ENCODE measurements around the gene CRELD1. TPM values are rescaled to one million over a fixed set of nuclear protein-coding genes. Genes with fewer than 3 reads are reported as not detected.

Gene CRELD1
- total and polyA plus RNA-seq, 9 donors = 11.2 to 35.2 (median 29.0) TPM

DNA sequence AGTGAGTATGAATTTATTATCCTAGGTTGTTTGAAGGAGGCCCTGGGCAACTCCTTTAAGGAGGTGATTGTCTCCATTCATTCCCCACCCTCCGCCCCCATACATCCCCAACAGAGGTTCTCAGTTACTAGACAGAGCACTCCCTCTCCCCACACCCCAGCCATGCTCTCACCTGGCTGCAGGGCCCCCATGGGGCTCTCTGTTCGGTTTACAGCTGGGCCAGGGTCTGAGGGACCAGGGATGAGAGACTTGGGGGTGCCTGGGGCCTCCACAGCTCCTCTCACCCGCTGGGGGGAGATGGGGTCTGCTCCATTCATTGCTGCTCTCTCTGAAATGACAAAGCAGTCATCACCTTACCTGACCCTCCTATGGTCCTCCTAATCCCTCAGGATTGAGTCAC is 15.0 kb downstream of the CRELD1 start:
- no peak overlapping the region for H3K4me3 ChIP-seq
- no peaks in the 10 kb centered on the region for H3K36me3 ChIP-seq
- no peak overlapping the region for H3K27ac ChIP-seq
- H3K4me1 ChIP-seq (ENCODE audit: insufficient read depth) = peaks cover 7% of the 10 kb centered on the region
- no peaks in the 10 kb centered on the region for H3K27me3 ChIP-seq
- no peak for DNase-seq
- intact Hi-C loops (cut with DNase I) = loop anchor here in 2 of 4 donors (10.0 kb wide), 2 partner anchors 66 to 104 kb away; partner anchors contain the start of gene RPUSD3 (in 1 of the 2)
- no peaks in the 10 kb centered on the region for H3K9me3 ChIP-seq
- TF ChIP-seq POLR2A (IDR thresholded peaks at IDR 0.05) (no peak), EP300 (IDR thresholded peaks at IDR 0.05) (no peak), CTCF (IDR thresholded peaks at IDR 0.05) (no peak)
- 84 to 89% (median 87%) methylated on average over 3 of the region's 3 CpGs for WGBS, 3 donors

DNA sequence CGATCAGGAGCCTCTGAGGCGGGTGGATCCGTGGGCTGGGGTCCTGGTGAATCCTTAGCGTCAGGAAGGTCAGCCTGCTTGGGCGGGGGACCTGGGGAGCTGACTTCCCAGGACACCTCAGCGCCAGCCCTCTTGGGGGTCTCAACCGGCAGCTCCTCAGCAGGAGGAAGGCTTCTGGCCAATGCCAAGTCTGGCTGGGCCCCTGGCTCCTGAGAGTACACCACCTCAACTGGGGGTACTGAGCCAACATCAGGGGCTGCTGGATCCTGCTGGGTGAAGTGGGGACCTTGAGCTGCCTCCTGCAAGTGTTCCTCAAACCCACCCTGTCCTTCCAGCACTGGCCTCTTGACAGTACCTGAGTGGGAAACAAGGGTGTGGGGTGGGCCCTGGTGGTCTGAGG is 15.5 kb downstream of the CRELD1 start:
- WGBS, 3 donors = 85 to 96% (median 92%) methylated on average over 7 of the region's 7 CpGs
- intact Hi-C loops (cut with DNase I) = loop anchor here in 2 of 4 donors (10.0 kb wide), 2 partner anchors 66 to 104 kb away; partner anchors contain the start of gene RPUSD3 (in 1 of the 2)
- H3K27me3 ChIP-seq = no peaks in the 10 kb centered on the region
- TF ChIP-seq POLR2A (IDR thresholded peaks at IDR 0.05) (no peak), CTCF (IDR thresholded peaks at IDR 0.05) (no peak)
- H3K9me3 ChIP-seq = no peaks in the 10 kb centered on the region
- no peak overlapping the region for H3K4me3 ChIP-seq
- H3K27ac ChIP-seq = no peak overlapping the region
- no peaks in the 10 kb centered on the region for H3K36me3 ChIP-seq
- no peak for DNase-seq
- H3K4me1 ChIP-seq (ENCODE audit: insufficient read depth) = peaks cover 7% of the 10 kb centered on the region

- no peak for TF ChIP-seq EP300 (IDR thresholded peaks at IDR 0.05)
- TF ChIP-seq CTCF (IDR thresholded peaks at IDR 0.05) = no peak
- TF ChIP-seq POLR2A (IDR thresholded peaks at IDR 0.05) = no peak
- no peak for DNase-seq
- H3K36me3 ChIP-seq = no peaks in the 10 kb centered on the region
- no peaks in the 10 kb centered on the region for H3K27me3 ChIP-seq
- peaks cover 7% of the 10 kb centered on the region for H3K4me1 ChIP-seq (ENCODE audit: insufficient read depth)
- WGBS, 3 donors = 80 to 81% (median 80%) methylated on average over 9 of the region's 9 CpGs
- intact Hi-C loops (cut with DNase I) = loop anchor here in 2 of 4 donors (10.0 kb wide), 2 partner anchors 65 to 105 kb away; partner anchors contain the start of gene RPUSD3 (in 1 of the 2)
- H3K4me3 ChIP-seq = no peak overlapping the region
- H3K9me3 ChIP-seq = no peaks in the 10 kb centered on the region
- H3K27ac ChIP-seq = no peak overlapping the region
These were observed 16.0 kb downstream of the CRELD1 start for GRCh38 chr3:9949626-9950025.

DNA sequence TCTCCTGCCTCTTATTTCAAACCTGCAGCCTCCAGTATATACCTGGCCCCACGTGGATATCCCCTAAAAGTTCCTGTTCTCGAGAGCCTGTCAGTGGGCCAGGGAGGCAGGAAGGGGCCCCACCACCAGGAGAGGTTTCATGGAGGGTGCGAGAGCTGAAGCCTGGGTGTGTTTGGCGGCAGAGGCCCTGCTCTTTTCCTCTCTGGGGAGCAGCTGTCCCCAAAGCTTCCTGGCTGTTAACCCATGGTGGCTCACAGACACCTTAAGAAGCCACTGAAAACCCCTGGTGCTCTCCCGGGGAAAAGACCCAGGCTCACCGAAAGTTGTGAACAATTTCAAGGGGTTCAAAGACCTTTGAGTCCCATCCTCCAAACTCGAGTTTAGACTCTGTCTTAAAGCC is 17.5 kb downstream of the CRELD1 start:
- Histone ChIP-seq H3K4me3 (no peak overlapping the region), H3K9me3 (no peaks in the 10 kb centered on the region), H3K4me1 (ENCODE audit: insufficient read depth) (peaks cover 7% of the 10 kb centered on the region), H3K27ac (no peak overlapping the region), H3K36me3 (no peaks in the 10 kb centered on the region), H3K27me3 (no peaks in the 10 kb centered on the region)
- 38 to 49% (median 41%) methylated on average over 7 of the region's 7 CpGs for WGBS, 3 donors
- DNase-seq = no peak
- TF ChIP-seq CTCF (IDR thresholded peaks at IDR 0.05) = no peak
- TF ChIP-seq POLR2A (IDR thresholded peaks at IDR 0.05) = no peak
- TF ChIP-seq EP300 (IDR thresholded peaks at IDR 0.05) = no peak
- intact Hi-C loops (cut with DNase I) = no loop called here

Measured in ovary (tissue), 9 donors.